Suprapubic skin (tissue), 4 donors: ENCODE data around the gene GFOD1. TPM values are rescaled to one million over a fixed set of nuclear protein-coding genes. Genes with fewer than 3 reads are reported as not detected.

Experiments used
- DNase-seq, 2 donors: peaks; one replicate each; pipeline ENCODE4 v3.0.0-alpha.2; 2019; ENCODE audit warnings: low spot score in 2 of 2
- H3K27ac ChIP-seq: fragments of 200-600 bp; sonication (generic); one replicate; pipeline ENCODE4 v1.5.1; 2019
- H3K27me3 ChIP-seq: fragments of 200-600 bp; sonication (generic); one replicate; pipeline ENCODE4 v1.5.1; 2019
- H3K36me3 ChIP-seq: fragments of 200-600 bp; sonication (generic); one replicate; pipeline ENCODE4 v1.5.1; 2019
- H3K4me1 ChIP-seq: fragments of 200-600 bp; sonication (generic); one replicate; pipeline ENCODE4 v1.5.1; 2019
- H3K4me3 ChIP-seq: fragments of 200-600 bp; sonication (generic); one replicate; pipeline ENCODE4 v1.5.1; 2019; ENCODE audit warnings: mild to moderate bottlenecking
- H3K9me3 ChIP-seq: fragments of 200-600 bp; sonication (generic); one replicate; pipeline ENCODE4 v1.5.1; 2019
- EP300 ChIP-seq: sonication (generic); formaldehyde crosslinking; IDR thresholded peaks from one replicate; pipeline ENCODE4 v1.6.1; 2017; ENCODE audit warnings: antibody characterized with exemption
- POLR2A ChIP-seq, 2 donors: fragments of 450-650 bp; IDR thresholded peaks; one replicate each; pipeline ENCODE4 v1.6.1; 2017; ENCODE audit warnings: antibody characterized with exemption in 2 of 2, mild to moderate bottlenecking in 2 of 2, moderate library complexity in 2 of 2
- POLR2AphosphoS5 ChIP-seq, 3 donors: sonication (generic); formaldehyde crosslinking; IDR thresholded peaks; one replicate each; pipeline ENCODE4 v1.6.1; 2017; ENCODE audit warnings: antibody characterized with exemption in 3 of 3
- WGBS: methylation state at CpG from one replicate; pipeline ENCODE4 v1.1.5; 2018; 5-methylcytosine and 5-hydroxymethylcytosine counted together
- total RNA-seq, 4 donors: library from RNA; depleted of rRNA; stranded (reverse); fragments of >200 nt; gene quantifications; one replicate each; pipeline ENCODE4 v1.1.0, GENCODE V29; 2016
- TF ChIP-seq, protein P1 (sequence below), 2 donors: fragments of 200-600 bp in 1 of 2; fragments of 450-650 bp in 1 of 2; sonication (generic) in 1 of 2; IDR thresholded peaks; one replicate each; pipeline ENCODE4 v1.5.1; 2016 to 2019; ENCODE audit warnings: antibody characterized with exemption in 2 of 2, mild to moderate bottlenecking in 1 of 2, moderate library complexity in 1 of 2

The GFOD1 gene
- total RNA-seq, 4 donors from 2014 or later = 7.5 to 15.2 (median 13.7) TPM

DNA sequence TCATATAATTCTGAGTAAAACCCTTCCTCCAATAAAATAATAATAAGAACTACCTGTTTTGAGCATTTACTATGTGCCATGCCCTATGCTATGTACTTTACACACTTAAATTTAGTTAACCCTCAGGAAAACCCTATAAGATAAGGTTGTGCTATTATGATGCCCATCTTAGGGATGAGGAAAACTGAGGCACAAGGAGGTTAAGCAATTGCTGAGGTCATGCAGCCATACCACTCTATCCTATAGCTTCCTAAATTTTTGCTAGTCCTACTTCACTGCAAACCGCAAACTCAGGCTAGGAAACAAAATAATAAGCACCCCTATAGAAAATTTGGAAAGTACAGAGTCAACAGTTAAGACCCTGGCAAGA, 38.9 kb upstream of the GFOD1 start:
- Histone ChIP-seq H3K4me1 (peaks cover 12% of the 10 kb centered on the region), H3K36me3 (no peaks in the 10 kb centered on the region), H3K4me3 (no peak overlapping the region), H3K27me3 (no peaks in the 10 kb centered on the region), H3K9me3 (no peaks in the 10 kb centered on the region), H3K27ac (no peak overlapping the region)
- DNase-seq = no peak
- WGBS = 78% methylated on average over 1 of the region's 1 CpG
- TF ChIP-seq, protein P1, sequence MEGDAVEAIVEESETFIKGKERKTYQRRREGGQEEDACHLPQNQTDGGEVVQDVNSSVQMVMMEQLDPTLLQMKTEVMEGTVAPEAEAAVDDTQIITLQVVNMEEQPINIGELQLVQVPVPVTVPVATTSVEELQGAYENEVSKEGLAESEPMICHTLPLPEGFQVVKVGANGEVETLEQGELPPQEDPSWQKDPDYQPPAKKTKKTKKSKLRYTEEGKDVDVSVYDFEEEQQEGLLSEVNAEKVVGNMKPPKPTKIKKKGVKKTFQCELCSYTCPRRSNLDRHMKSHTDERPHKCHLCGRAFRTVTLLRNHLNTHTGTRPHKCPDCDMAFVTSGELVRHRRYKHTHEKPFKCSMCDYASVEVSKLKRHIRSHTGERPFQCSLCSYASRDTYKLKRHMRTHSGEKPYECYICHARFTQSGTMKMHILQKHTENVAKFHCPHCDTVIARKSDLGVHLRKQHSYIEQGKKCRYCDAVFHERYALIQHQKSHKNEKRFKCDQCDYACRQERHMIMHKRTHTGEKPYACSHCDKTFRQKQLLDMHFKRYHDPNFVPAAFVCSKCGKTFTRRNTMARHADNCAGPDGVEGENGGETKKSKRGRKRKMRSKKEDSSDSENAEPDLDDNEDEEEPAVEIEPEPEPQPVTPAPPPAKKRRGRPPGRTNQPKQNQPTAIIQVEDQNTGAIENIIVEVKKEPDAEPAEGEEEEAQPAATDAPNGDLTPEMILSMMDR (IDR thresholded peaks at IDR 0.05) = no peak
- TF ChIP-seq POLR2A (IDR thresholded peaks at IDR 0.05) = no peak
- TF ChIP-seq EP300 = no peak

DNA sequence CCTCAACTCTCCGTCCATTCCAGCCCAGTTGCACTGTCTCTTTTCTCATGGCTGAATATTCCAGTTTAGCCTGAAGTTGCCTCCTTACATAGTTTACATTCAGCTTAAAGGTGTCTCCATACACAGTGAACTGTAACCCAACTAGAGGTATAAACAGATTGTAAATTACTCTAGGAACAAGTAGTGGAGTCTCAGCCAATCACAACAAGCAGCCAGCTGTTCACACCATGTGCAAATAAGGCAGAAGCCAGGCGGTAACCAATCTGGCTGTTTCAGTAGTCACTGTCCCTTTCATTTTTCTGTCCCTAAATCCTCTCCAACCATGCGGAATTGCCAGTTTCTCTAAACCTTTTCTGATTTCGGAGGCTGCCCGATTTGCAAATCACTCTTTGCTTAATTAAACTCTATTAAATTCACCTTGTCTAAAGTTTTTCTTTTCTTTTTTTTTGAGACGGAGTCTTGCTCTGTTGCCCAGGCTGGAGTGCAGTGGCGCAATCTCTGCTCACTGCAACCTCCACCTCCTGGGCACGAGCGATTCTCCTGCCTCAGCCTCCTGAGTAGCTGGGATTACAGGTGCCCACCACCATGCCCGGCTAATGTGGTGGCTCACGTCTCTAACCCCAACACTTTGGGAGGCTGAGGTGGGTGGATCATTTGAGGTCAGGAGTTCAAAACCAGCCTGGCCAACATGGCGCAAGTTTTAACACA, 37.6 kb upstream of the GFOD1 start:
- Histone ChIP-seq H3K9me3 (no peaks in the 10 kb centered on the region), H3K36me3 (no peaks in the 10 kb centered on the region), H3K27ac (no peak overlapping the region), H3K4me1 (peaks cover 12% of the 10 kb centered on the region), H3K27me3 (no peaks in the 10 kb centered on the region), H3K4me3 (no peak overlapping the region)
- no peak for DNase-seq
- TF ChIP-seq POLR2A (IDR thresholded peaks at IDR 0.05) (no peak), POLR2AphosphoS5 (IDR thresholded peaks at IDR 0.05) (no peak), EP300 (no peak)
- TF ChIP-seq, protein P1 (IDR thresholded peaks at IDR 0.05) = no peak
- 93% methylated on average over 12 of the region's 12 CpGs for WGBS

DNA sequence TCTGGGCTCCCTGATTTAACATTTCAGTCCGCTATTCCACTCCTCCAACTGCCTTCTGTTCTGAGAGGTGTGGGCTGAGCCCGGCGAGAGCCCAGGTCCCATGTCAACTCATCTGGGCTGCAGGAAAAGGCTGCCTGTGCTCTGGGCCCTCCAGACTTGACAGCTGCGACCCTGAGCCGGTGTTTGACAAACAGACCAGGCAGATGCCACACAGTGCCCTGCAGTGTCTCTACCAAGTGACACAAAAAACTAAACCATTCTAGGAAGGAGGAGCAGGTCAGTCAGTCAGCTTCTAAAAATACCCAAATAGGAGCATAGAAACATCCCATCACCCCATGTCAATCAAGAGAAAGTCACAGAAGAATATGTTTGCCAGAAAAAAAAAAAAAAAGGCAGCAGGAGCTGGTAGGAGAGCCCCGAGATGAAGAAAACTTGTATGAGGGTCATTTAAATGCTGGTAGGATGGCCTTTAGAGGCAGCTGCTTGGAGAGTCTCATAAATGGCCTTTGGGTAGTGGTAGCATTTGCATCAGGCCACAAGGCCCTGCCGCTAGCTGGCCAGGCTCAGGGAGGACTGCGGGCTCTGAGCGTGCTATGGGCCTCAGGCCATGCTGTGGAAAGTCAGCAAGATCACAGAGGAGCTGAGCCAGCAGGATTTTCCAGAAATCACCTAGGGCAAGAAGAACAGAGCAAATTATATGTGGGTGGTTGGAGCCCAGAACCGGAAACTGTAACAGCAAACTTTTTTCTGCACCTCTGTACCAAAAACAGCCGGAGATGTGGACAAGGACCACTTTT, 36.6 kb upstream of the GFOD1 start:
- Histone ChIP-seq H3K4me3 (no peak overlapping the region), H3K27ac (no peak overlapping the region), H3K4me1 (peaks cover 12% of the 10 kb centered on the region), H3K27me3 (no peaks in the 10 kb centered on the region), H3K36me3 (no peaks in the 10 kb centered on the region), H3K9me3 (no peaks in the 10 kb centered on the region)
- TF ChIP-seq, protein P1 (IDR thresholded peaks at IDR 0.05) = no peak
- TF ChIP-seq POLR2A (IDR thresholded peaks at IDR 0.05) (no peak), POLR2AphosphoS5 (IDR thresholded peaks at IDR 0.05) (no peak)
- WGBS = 80% methylated on average over 11 of the region's 11 CpGs
- DNase-seq = no peak

DNA sequence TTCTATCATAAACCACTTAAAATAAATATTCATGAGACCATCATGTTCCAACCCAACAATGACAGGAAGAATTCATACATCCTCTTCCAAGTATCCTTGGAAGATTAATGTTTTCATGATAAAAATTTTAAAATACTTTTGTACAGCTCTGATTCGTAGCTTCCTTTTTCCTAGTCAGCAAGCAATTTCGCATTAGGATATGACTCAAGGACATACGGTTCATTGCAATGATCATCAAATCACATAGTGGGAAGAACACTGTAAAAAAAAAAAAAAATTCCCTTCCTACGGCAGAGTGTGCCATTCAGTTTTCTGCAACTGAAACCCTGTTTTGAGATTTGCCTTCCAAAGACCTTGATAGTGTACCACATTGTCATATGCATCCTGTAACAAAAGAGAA, 35.3 kb upstream of the GFOD1 start:
- WGBS = 57% methylated on average over 4 of the region's 4 CpGs
- H3K27me3 ChIP-seq = no peaks in the 10 kb centered on the region
- peaks cover 12% of the 10 kb centered on the region for H3K4me1 ChIP-seq
- no peaks in the 10 kb centered on the region for H3K36me3 ChIP-seq
- H3K27ac ChIP-seq = no peak overlapping the region
- TF ChIP-seq, protein P1 (IDR thresholded peaks at IDR 0.05) = no peak
- TF ChIP-seq POLR2A (IDR thresholded peaks at IDR 0.05) (no peak), EP300 (no peak), POLR2AphosphoS5 (IDR thresholded peaks at IDR 0.05) (no peak)
- H3K9me3 ChIP-seq = no peaks in the 10 kb centered on the region
- H3K4me3 ChIP-seq = no peak overlapping the region
- DNase-seq = no peak

DNA sequence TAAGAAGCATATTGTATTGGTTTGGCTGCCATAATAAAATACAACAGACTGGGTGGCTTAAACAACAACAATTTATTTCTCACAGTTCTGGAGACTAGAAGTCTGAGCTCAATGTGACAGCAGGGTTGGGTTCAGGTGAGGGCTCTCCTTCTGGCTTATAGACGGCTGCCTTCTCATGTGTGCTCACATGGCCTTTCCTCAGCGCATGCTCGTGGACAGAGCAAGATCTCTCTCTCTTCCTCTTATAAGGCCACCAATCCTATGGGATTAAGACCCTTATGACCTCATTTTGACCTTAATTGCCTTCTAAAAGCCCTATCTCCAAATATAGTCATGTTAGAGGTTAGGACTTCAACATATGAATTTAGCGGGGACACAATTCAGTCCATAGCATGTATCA, 32.4 kb upstream of the GFOD1 start:
- no peaks in the 10 kb centered on the region for H3K36me3 ChIP-seq
- WGBS = 97% methylated on average over 4 of the region's 4 CpGs
- H3K27me3 ChIP-seq = peaks cover 3% of the 10 kb centered on the region
- no peaks in the 10 kb centered on the region for H3K9me3 ChIP-seq
- peaks cover 7% of the 10 kb centered on the region for H3K4me1 ChIP-seq
- H3K4me3 ChIP-seq = no peak overlapping the region
- no peak for DNase-seq
- TF ChIP-seq, protein P1 (IDR thresholded peaks at IDR 0.05) = no peak
- TF ChIP-seq POLR2A (IDR thresholded peaks at IDR 0.05) = no peak
- no peak for TF ChIP-seq POLR2AphosphoS5 (IDR thresholded peaks at IDR 0.05)
- no peak for TF ChIP-seq EP300
- H3K27ac ChIP-seq = no peak overlapping the region
